GM12874 (cell line): ENCODE measurements around the gene TGFB2.

Experiments
- TF ChIP-seq, protein P1 (sequence below): IDR thresholded peaks from 2 replicates; pipeline ENCODE4 v1.5.1; 2011; ENCODE audit warnings: low read depth, mild to moderate bottlenecking, control low read depth, low read length, moderate library complexity; ENCODE audit not compliant: insufficient read depth

Gene TGFB2

DNA sequence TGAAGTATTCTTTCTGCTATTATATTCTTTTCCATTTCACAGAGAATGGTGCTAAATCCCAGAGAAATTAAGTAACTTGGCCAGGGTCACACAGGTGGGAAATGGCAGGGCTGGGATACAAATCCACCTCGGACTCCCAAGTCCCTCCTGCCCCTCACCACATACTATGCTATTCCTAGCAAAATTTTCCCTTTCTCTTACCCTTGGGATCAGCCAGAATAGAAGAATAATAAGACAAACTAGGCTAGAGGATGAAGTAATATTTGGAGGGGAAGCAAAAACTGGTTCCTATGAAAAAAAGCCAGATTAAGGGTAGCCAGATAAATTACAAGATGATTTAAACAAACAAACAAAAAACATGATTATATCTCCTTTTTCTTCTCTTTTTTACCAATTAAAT lies 62.5 kb downstream of the TGFB2 start:
- TF ChIP-seq, protein P1, sequence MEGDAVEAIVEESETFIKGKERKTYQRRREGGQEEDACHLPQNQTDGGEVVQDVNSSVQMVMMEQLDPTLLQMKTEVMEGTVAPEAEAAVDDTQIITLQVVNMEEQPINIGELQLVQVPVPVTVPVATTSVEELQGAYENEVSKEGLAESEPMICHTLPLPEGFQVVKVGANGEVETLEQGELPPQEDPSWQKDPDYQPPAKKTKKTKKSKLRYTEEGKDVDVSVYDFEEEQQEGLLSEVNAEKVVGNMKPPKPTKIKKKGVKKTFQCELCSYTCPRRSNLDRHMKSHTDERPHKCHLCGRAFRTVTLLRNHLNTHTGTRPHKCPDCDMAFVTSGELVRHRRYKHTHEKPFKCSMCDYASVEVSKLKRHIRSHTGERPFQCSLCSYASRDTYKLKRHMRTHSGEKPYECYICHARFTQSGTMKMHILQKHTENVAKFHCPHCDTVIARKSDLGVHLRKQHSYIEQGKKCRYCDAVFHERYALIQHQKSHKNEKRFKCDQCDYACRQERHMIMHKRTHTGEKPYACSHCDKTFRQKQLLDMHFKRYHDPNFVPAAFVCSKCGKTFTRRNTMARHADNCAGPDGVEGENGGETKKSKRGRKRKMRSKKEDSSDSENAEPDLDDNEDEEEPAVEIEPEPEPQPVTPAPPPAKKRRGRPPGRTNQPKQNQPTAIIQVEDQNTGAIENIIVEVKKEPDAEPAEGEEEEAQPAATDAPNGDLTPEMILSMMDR = no peak

DNA sequence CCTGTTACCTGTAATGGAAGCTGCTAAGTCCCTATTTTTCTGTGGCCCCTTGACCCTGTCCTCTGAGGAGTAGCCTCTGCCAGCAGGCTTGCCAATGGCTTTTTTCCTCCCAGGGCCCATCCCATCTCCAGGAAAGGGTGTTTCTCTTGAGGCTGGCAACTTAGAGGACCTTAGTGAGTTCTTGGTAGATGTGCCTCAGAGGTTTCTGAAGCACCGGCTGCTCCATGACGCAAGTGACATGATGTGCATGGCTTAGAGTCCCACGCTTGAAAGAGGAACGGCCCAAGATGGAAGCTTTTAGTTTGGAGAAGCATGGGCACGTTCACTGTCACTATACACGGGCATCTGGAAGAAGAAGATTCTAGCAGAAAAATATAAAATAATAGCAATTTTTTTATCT lies 63.0 kb downstream of the TGFB2 start:
- TF ChIP-seq, protein P1 = no peak

DNA sequence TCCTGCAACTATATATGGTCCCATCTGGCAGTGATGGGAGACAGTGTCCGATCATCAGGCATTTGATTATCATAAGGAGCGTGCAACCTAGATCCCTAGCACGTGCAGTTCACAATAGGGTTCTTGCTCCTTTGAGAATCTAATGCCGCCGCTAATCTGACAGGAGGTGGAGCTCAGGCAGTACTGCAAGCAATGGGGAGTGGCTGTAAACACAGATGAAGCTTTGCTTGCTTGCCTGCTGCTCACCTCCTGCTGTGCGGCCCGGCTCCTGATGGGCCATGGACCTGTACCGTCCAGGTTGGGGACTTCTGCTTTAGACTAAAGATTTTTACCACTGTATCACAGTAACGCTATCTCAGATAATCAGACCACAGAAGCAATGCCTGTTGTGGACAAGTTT lies 63.8 kb downstream of the TGFB2 start:
- TF ChIP-seq, protein P1 = no peak

DNA sequence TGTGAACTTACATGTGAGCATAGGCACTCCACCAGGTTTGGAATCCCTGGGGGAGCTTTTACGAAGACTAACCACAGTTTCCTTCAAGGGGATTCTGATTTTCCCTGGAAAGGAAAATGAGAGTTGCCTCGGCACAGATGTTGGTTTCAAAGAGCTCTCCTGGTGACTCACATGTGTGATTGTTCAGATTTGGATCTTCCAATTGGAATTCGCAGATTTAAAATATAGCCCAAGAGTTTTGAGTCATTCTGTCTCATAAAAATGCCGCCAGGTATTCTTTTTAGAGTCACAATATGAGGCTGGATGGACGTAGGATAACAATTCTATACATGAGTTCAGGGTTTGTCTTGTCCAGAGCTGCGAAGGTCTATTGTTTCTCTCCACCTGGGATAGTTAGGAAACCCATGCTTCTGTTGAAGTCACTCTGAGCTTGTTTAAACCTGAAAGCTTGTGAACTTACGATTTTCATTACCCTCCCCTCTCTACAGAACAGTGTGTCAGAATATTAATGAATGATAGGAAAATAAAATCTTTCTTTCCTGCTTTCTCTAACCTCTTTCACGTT lies 64.9 kb downstream of the TGFB2 start:
- TF ChIP-seq, protein P1 = no peak

DNA sequence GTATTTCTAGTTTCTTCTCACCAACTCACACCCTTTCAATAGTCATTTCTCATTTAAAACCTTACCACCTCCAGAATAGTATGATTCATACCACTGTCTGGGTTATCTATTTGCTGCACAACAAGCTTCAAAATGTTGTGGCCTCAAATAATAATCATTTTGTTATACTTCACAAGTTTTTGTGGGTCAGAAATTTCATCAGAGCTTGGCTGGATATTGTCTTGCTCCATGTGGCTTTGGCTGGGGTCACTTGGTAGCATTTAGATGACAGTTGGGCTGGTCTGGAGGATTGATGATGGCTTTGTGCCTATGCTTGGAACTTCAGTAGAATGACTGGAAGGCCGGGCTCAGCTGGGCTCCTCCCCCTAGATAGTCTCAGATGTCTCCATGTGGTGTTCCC lies 66.0 kb downstream of the TGFB2 start:
- TF ChIP-seq, protein P1 = no peak

DNA sequence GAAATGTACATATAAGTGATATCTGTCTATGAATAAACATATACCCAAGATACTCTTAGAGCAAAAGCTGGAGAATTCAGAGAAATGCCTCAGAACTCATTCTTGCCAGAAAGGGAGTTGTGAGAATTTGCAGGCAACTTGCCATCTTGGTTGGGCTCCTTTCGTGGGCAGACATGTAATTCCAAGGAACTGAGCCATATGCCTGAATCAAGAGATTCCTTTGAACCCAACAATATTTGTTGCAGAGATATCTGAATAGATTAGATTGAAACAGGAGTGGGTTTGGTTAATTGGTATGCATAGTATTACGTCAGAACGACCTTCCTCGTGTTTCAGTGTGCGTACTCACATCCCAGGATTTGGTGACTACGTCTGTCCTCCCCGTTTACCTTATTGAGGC lies 67.0 kb downstream of the TGFB2 start:
- TF ChIP-seq, protein P1 = no peak

DNA sequence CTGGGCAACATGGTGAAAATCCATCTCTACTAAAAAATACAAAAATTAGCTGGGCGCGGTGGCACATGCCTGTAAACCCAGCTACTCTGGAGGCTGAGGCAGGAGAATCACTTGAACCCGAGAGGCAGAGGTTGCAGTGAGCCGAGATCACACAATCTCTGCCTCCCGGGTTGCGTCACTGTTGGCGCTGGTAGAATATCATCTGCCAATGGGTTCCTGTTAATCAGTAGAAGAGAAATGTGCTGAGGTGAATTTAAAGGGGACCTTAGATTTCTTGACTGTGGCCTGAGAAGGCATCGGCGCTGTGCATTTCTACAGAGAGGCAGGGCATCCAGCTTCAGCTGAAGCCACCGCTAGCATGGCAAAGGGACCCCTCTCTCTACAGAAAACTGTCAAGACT lies 68.0 kb downstream of the TGFB2 start:
- TF ChIP-seq, protein P1 = no peak
